ENCODE results near the gene NF1.
"Not testable (repeated sequence)": the region's sequence is repeated elsewhere in the genome, so short reads cannot be mapped to it uniquely, and the experiment has no call there.

NF1 gene

DNA sequence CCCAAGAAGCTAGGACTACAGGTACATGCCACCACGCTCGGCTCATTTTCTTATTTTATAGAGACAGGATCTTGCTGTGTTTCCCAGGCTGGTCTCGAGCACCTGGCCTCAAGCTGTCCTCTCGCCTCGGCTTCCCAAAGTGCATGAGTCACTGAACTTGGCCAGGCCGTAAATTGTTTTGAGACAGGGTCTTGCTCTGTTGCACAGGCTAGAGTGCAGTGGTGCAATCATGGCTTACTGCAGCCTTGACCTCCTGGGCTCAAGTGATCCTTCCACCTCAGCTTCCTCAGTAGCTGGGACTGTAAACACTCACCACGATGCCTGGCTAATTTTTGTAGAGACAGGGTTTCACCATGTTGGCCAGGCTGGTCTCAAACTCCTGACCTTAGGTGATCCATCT is 18.6 kb downstream of the NF1 start:
- not testable (repeated sequence) for H3K9me3 ChIP-seq (ENCODE audit: control insufficient read depth in 1 of 2, low read length in 2 of 2); H3K27me3 ChIP-seq (ENCODE audit: low read depth, low read length); H3K36me3 ChIP-seq (ENCODE audit: control insufficient read depth in 1 of 2, insufficient read depth in 2 of 2, low read length in 2 of 2); H3K27ac ChIP-seq (ENCODE audit: low read length); H3K4me1 ChIP-seq (ENCODE audit: control insufficient read depth in 1 of 2, insufficient read depth in 2 of 2, low read length in 2 of 2); H3K4me3 ChIP-seq (ENCODE audit: low read depth in 1 of 2, low read length in 2 of 2)

DNA sequence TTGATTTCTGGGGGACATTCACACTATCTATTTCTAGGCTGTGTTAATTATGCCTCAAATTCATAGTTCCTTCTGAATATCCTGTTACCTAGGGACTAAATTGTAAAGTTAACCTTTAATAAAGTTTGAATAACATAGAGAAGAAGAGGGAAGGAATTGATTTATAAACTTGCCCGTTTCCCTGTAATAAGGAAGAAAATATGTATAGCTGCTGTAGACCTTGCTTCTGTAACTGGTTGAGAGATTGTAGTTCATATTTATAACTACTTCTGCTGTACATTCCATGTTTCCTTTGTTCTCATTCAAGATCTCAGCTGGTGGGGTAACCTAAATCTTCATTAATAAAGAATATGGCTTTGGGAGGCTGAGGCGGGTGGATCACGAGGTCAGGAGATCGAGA is 19.2 kb downstream of the NF1 start:
- no peaks in the 10 kb centered on the region for H3K27me3 ChIP-seq (ENCODE audit: low read depth, low read length)
- no peak overlapping the region for H3K4me3 ChIP-seq (ENCODE audit: low read depth in 1 of 2, low read length in 2 of 2)
- no peak overlapping the region for H3K27ac ChIP-seq (ENCODE audit: low read length)
- H3K9me3 ChIP-seq (ENCODE audit: control insufficient read depth in 1 of 2, low read length in 2 of 2) = no peaks in the 10 kb centered on the region
- no peaks in the 10 kb centered on the region for H3K4me1 ChIP-seq (ENCODE audit: control insufficient read depth in 1 of 2, insufficient read depth in 2 of 2, low read length in 2 of 2)
- H3K36me3 ChIP-seq (ENCODE audit: control insufficient read depth in 1 of 2, insufficient read depth in 2 of 2, low read length in 2 of 2) = no peaks in the 10 kb centered on the region

DNA sequence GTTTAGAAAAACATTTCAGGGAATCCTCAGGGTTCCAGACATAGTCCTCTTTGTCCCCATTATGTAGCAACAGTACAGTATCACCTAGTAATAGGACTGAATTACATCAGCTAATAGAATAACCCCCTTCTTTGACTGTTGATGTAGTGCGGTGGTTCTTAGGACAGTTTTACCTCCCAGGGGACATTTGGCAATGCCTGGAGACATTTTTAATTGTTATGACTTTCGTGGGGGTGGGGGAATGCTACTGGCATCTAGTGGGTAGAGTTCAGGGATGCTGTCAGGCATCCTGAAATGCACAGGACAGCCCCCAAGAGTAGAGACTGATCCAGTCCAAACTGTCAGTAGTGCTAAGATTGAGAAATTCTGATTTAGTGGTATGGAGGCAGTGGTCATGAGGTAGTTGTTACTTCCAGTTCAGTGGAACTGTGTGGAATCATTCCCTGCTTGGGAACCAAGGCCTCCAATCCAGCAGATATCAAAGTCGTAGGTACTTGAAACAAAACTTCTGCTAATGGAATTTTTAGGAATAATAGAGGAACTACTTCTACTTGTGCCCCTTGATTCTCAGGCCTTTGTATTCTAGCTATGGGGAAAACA is 20.3 kb downstream of the NF1 start:
- no peaks in the 10 kb centered on the region for H3K36me3 ChIP-seq (ENCODE audit: control insufficient read depth in 1 of 2, insufficient read depth in 2 of 2, low read length in 2 of 2)
- no peaks in the 10 kb centered on the region for H3K4me1 ChIP-seq (ENCODE audit: control insufficient read depth in 1 of 2, insufficient read depth in 2 of 2, low read length in 2 of 2)

DNA sequence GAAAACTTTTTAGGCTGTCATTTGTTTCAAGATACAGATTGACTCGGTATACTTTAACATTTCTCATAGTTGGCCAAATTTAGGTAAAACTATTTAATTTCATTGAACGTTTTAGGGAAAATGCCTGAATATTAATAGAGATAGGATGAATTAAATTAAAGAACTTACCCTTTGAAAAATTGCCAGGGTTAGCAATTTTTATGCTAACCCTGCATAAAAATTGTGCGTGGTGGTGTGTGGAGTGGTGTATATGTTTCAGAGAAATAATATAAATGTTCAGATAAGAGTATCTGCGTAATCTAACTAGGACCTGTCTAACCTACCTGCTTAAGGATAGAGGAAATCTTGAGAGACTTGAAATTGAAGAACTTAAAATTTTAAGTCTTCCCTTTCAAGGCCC is 21.4 kb downstream of the NF1 start:
- H3K27ac ChIP-seq (ENCODE audit: low read length) = no peak overlapping the region
- H3K4me3 ChIP-seq (ENCODE audit: low read depth in 1 of 2, low read length in 2 of 2) = no peak overlapping the region
- H3K9me3 ChIP-seq (ENCODE audit: control insufficient read depth in 1 of 2, low read length in 2 of 2) = no peaks in the 10 kb centered on the region
- no peaks in the 10 kb centered on the region for H3K4me1 ChIP-seq (ENCODE audit: control insufficient read depth in 1 of 2, insufficient read depth in 2 of 2, low read length in 2 of 2)
- no peaks in the 10 kb centered on the region for H3K27me3 ChIP-seq (ENCODE audit: low read depth, low read length)
- H3K36me3 ChIP-seq (ENCODE audit: control insufficient read depth in 1 of 2, insufficient read depth in 2 of 2, low read length in 2 of 2) = no peaks in the 10 kb centered on the region

More for the DNA sequence above, 20.3 kb downstream of the NF1 start:
- Histone ChIP-seq H3K27me3 (ENCODE audit: low read depth, low read length) (no peaks in the 10 kb centered on the region), H3K27ac (ENCODE audit: low read length) (no peak overlapping the region), H3K9me3 (ENCODE audit: control insufficient read depth in 1 of 2, low read length in 2 of 2) (no peaks in the 10 kb centered on the region), H3K4me3 (ENCODE audit: low read depth in 1 of 2, low read length in 2 of 2) (no peak overlapping the region)

DNA sequence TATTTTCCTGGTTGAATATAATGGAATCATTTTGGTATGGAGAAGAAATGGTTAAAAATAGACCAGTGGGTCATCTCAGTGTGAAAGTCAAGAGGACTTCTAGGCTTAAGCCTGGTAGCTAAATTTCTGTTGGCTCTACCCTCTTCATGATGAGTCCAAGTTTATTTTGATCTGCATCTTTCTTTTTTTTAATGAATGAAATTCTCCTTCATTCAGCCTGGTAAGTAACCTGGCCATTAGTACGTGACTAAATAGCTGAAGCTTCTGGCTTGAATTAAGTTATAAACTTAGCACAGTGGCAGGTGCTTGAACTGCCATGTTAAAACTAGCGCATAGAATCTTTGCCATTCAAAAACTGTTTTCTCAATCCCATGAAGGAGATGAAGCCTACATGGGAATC is 28.0 kb downstream of the NF1 start:
- no peaks in the 10 kb centered on the region for H3K4me1 ChIP-seq (ENCODE audit: control insufficient read depth in 1 of 2, insufficient read depth in 2 of 2, low read length in 2 of 2)
- H3K27me3 ChIP-seq (ENCODE audit: low read depth, low read length) = no peaks in the 10 kb centered on the region
- no peaks in the 10 kb centered on the region for H3K36me3 ChIP-seq (ENCODE audit: control insufficient read depth in 1 of 2, insufficient read depth in 2 of 2, low read length in 2 of 2)
- H3K27ac ChIP-seq (ENCODE audit: low read length) = no peak overlapping the region
- H3K9me3 ChIP-seq (ENCODE audit: control insufficient read depth in 1 of 2, low read length in 2 of 2) = no peaks in the 10 kb centered on the region
- no peak overlapping the region for H3K4me3 ChIP-seq (ENCODE audit: low read depth in 1 of 2, low read length in 2 of 2)

DNA sequence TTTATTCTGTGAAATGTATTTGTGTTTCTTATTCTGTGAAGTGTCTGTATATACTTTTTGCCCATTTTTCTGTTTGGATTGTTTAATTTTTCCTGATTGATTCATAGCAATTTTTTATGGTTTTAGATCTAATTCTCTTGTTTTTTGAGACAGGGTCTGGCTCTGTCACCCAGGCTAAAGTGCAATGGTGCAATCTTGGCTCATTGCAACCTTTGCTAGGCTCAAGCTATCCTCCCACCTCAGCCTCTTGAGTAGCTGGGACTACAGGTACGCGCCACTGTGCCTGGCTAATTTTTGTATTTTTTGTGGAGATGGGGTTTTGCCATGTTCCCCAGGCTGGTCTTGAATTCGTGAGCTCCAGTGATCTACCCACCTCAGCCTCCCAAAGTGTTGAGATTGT is 31.5 kb downstream of the NF1 start:
- Histone ChIP-seq H3K4me3 (ENCODE audit: low read depth in 1 of 2, low read length in 2 of 2) (no peak overlapping the region), H3K36me3 (ENCODE audit: control insufficient read depth in 1 of 2, insufficient read depth in 2 of 2, low read length in 2 of 2) (no peaks in the 10 kb centered on the region), H3K9me3 (ENCODE audit: control insufficient read depth in 1 of 2, low read length in 2 of 2) (no peaks in the 10 kb centered on the region), H3K27ac (ENCODE audit: low read length) (no peak overlapping the region), H3K4me1 (ENCODE audit: control insufficient read depth in 1 of 2, insufficient read depth in 2 of 2, low read length in 2 of 2) (peaks cover 0 to 4% of the 10 kb centered on the region in 2 donors), H3K27me3 (ENCODE audit: low read depth, low read length) (no peaks in the 10 kb centered on the region)

DNA sequence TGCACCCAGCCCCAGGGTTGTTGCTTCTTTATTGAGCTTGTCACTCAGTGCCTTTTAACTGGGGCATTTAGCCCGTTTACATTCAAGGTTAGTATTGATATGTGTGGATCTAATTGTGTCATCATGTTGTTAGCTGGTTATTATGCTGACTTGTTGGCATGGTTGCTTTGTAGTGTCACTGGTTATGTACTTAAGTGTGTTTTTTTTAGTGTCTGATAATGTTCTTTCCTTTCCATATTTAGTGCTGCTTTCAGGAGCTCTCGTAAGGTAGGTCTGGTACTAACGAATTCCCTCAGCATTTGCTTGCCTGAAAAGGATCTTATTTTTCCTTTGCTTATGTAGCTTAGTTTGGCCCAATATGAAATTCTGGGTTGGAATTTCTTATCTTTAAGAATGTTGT is 33.5 kb downstream of the NF1 start:
- no peak overlapping the region for H3K27ac ChIP-seq (ENCODE audit: low read length)
- H3K9me3 ChIP-seq (ENCODE audit: control insufficient read depth in 1 of 2, low read length in 2 of 2) = no peaks in the 10 kb centered on the region
- no peak overlapping the region for H3K4me3 ChIP-seq (ENCODE audit: low read depth in 1 of 2, low read length in 2 of 2)

DNA sequence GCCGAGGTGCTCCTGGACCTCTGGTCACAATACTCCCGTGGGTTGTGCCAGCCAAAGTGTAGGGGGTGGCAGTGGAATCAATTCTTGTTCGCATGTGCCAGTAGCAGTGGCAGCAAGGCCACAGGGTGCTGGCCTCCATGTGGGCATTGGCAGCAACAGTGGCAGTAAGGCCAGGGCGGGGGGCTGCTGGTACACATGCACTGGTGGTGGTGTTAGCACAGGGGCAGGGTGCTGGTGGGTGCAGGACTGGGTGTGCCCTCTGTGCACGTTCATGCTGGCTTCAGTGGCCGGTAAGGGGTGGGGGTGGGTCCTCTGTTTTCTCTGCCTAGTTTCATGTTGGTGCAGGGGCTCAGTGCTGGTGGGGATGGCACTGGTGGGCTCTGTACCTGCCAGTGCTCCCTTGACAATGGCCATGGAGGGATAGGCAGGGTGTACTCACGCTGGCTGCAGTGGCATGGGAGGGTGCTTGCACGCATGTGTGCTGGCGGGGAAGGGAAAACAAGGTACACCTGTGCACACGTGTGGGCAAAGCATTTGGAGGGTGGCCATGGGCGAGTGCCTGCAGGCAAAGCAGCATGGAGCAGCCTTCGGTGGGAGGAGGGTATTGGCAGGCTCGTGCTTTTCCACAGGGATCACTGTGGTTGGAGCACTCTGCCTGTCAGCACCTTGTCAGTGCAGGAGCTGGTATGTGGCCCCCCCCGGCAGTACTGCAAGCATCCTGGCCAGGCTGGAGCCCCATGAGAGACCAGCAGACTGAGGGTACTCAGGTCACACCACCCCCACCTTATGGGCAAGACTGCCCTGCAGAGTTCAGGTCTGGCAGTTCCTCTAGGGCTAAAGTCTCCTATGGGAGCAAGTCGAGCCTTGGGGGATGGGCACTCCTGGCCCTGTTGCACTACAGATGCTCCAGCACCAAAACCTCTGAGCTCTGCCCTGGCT is 35.8 kb downstream of the NF1 start:
- Histone ChIP-seq H3K4me3 (ENCODE audit: low read depth in 1 of 2, low read length in 2 of 2) (no peak overlapping the region), H3K4me1 (ENCODE audit: control insufficient read depth in 1 of 2, insufficient read depth in 2 of 2, low read length in 2 of 2) (peaks cover 0 to 4% of the 10 kb centered on the region in 2 donors), H3K27ac (ENCODE audit: low read length) (no peak overlapping the region), H3K36me3 (ENCODE audit: control insufficient read depth in 1 of 2, insufficient read depth in 2 of 2, low read length in 2 of 2) (no peaks in the 10 kb centered on the region), H3K27me3 (ENCODE audit: low read depth, low read length) (no peaks in the 10 kb centered on the region), H3K9me3 (ENCODE audit: control insufficient read depth in 1 of 2, low read length in 2 of 2) (no peaks in the 10 kb centered on the region)

More for the DNA sequence above, 33.5 kb downstream of the NF1 start:
- Histone ChIP-seq H3K27me3 (ENCODE audit: low read depth, low read length) (no peaks in the 10 kb centered on the region), H3K4me1 (ENCODE audit: control insufficient read depth in 1 of 2, insufficient read depth in 2 of 2, low read length in 2 of 2) (peaks cover 0 to 4% of the 10 kb centered on the region in 2 donors), H3K36me3 (ENCODE audit: control insufficient read depth in 1 of 2, insufficient read depth in 2 of 2, low read length in 2 of 2) (no peaks in the 10 kb centered on the region)

DNA sequence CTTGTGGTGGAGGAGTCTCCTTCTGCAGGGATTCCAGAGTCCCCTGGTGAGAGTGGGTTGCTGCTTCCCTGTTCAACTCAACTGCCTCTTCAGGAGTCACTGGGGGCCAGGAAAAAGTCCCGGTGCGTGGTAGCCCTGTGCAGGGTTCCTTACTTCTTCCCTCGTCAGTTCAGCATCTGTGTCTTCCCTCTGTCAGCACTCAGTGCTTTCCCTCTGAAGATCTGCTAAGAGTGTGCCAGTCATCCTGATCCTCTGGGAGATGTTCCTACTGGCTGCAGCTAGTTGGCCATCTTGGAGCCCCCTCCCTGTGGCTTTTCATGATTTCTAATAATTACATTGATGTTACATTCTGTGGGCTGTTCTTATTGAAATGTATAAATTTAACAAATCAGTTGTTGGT is 36.5 kb downstream of the NF1 start:
- Histone ChIP-seq H3K9me3 (ENCODE audit: control insufficient read depth in 1 of 2, low read length in 2 of 2) (no peaks in the 10 kb centered on the region), H3K4me1 (ENCODE audit: control insufficient read depth in 1 of 2, insufficient read depth in 2 of 2, low read length in 2 of 2) (peaks cover 0 to 4% of the 10 kb centered on the region in 2 donors), H3K27me3 (ENCODE audit: low read depth, low read length) (no peaks in the 10 kb centered on the region), H3K36me3 (ENCODE audit: control insufficient read depth in 1 of 2, insufficient read depth in 2 of 2, low read length in 2 of 2) (no peaks in the 10 kb centered on the region), H3K4me3 (ENCODE audit: low read depth in 1 of 2, low read length in 2 of 2) (no peak overlapping the region), H3K27ac (ENCODE audit: low read length) (no peak overlapping the region)

DNA sequence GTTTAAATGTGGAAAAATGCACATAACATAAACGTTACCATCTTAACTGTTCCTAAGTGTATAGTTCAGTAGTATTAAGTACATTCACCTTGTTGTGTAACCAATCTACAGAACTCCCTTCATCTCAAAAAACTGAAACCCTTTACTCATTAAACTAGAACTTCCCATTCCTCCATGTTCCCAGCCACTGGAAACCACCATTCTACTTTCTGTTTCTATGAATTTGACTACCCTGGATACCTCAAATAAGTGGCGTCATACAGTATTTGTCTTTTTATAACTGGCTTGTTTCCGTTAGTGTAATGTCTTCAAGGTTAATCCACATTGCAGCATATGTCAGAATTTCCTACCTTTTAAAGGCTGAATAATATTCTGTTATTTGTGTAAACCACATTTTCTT is 38.2 kb downstream of the NF1 start:
- Histone ChIP-seq H3K4me1 (ENCODE audit: control insufficient read depth in 1 of 2, insufficient read depth in 2 of 2, low read length in 2 of 2) (peaks cover 0 to 4% of the 10 kb centered on the region in 2 donors), H3K9me3 (ENCODE audit: control insufficient read depth in 1 of 2, low read length in 2 of 2) (no peaks in the 10 kb centered on the region), H3K4me3 (ENCODE audit: low read depth in 1 of 2, low read length in 2 of 2) (no peak overlapping the region), H3K36me3 (ENCODE audit: control insufficient read depth in 1 of 2, insufficient read depth in 2 of 2, low read length in 2 of 2) (no peaks in the 10 kb centered on the region), H3K27ac (ENCODE audit: low read length) (no peak overlapping the region), H3K27me3 (ENCODE audit: low read depth, low read length) (no peaks in the 10 kb centered on the region)

DNA sequence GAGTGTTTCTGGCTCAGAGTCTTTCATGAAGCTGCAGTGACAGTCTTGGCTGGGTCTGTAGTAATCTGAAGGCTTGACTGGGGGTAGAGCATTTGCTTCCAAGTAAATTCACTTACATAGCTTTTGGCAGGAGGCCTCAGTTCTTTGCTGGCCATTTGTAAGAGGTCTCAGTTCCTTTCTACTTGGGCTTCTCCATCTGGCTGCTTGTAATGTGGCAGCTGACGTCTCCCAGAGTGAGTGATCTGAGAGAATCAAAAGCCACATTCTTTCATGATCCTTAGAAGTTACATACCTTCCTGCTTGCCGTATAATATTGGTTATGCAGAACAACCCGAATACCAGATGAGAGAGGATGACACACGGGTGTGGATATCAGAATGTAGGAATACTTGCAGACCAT is 39.8 kb downstream of the NF1 start:
- H3K9me3 ChIP-seq (ENCODE audit: control insufficient read depth in 1 of 2, low read length in 2 of 2) = no peaks in the 10 kb centered on the region

More for the DNA sequence above, 39.8 kb downstream of the NF1 start:
- Histone ChIP-seq H3K4me1 (ENCODE audit: control insufficient read depth in 1 of 2, insufficient read depth in 2 of 2, low read length in 2 of 2) (peaks cover 0 to 4% of the 10 kb centered on the region in 2 donors), H3K27me3 (ENCODE audit: low read depth, low read length) (no peaks in the 10 kb centered on the region), H3K36me3 (ENCODE audit: control insufficient read depth in 1 of 2, insufficient read depth in 2 of 2, low read length in 2 of 2) (no peaks in the 10 kb centered on the region), H3K4me3 (ENCODE audit: low read depth in 1 of 2, low read length in 2 of 2) (no peak overlapping the region), H3K27ac (ENCODE audit: low read length) (no peak overlapping the region)
